Measurements from ENCODE around the gene CD276. TPM values are rescaled to one million over a fixed set of nuclear protein-coding genes. Genes with fewer than 3 reads are reported as not detected.

Gene CD276
- total RNA-seq, 4 donors from 2014 or later: 31.8 to 58.1 (median 40.1) TPM

DNA sequence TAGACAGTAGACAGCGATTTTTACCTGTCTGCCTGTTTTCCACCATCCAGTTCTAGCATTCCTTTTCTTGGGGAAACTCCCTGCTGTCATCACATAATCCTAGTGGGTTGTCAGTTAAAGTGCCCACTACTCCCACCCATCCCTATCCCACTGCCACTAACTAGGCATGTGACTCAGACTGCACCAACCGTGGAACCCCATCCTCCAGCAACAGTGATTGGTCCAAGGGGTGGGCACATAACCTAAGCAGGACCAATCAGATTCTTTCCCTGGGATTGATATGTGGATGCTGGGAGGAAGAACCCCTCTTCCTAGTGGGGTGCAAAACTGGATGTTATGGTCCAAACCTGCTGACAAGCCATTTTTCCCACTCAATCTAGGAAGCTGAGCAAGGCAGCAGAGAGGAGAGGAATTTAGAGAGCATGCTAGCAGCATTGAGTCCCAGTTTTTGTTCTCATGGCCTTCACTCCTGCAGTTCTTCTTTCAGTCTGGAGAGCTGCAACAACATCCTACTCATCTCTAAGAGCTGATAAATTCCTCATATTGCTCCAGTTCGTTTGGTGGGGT is 72.8 kb downstream of the CD276 start:
- intact Hi-C loops (cut with DNase I): loop anchor here (10.0 kb wide), 1 partner anchor 148 kb away; no protein-coding TSS in a partner anchor
- no peak overlapping the region for H3K4me3 ChIP-seq
- peaks cover 0 to 8% (median 3%) of the 10 kb centered on the region in 4 donors for H3K27me3 ChIP-seq
- peaks cover 4 to 35% (median 26%) of the 10 kb centered on the region in 4 donors for H3K4me1 ChIP-seq
- WGBS: 64% methylated on average over 3 of the region's 3 CpGs
- H3K36me3 ChIP-seq: no peaks in the 10 kb centered on the region
- H3K27ac ChIP-seq (replicated peaks in 1 of 4): no peak overlapping the region
- TF ChIP-seq POLR2AphosphoS5 (IDR thresholded peaks at IDR 0.05) (no peak), POLR2A (IDR thresholded peaks at IDR 0.05; ENCODE audit: low read depth) (no peak), EP300 (IDR thresholded peaks at IDR 0.05) (no peak)
- TF ChIP-seq, protein P1, sequence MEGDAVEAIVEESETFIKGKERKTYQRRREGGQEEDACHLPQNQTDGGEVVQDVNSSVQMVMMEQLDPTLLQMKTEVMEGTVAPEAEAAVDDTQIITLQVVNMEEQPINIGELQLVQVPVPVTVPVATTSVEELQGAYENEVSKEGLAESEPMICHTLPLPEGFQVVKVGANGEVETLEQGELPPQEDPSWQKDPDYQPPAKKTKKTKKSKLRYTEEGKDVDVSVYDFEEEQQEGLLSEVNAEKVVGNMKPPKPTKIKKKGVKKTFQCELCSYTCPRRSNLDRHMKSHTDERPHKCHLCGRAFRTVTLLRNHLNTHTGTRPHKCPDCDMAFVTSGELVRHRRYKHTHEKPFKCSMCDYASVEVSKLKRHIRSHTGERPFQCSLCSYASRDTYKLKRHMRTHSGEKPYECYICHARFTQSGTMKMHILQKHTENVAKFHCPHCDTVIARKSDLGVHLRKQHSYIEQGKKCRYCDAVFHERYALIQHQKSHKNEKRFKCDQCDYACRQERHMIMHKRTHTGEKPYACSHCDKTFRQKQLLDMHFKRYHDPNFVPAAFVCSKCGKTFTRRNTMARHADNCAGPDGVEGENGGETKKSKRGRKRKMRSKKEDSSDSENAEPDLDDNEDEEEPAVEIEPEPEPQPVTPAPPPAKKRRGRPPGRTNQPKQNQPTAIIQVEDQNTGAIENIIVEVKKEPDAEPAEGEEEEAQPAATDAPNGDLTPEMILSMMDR (IDR thresholded peaks at IDR 0.05): no peak
- DNase-seq (ENCODE audit: extremely low spot score): no peak
- H3K9me3 ChIP-seq: no peaks in the 10 kb centered on the region

DNA sequence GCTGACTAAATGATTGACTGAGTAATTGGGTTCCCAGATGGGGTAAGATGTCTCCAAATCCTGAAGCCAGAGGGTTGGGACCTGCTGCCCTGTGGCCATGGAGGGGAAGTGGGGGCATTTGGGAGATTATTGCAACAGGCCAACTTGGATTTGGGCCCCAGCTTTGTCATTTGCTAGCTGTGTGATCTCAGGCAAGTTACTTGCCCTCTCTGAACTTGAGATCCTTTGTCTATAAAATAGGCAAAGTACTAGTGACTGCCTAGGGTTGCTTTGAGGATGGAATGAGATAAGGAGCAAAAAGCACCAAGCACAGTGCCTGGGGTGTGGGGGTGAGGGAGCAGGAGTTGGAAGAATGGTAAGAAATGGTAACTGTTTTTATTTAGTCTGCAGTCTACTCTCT is 73.4 kb downstream of the CD276 start:
- Histone ChIP-seq H3K9me3 (no peaks in the 10 kb centered on the region), H3K36me3 (no peaks in the 10 kb centered on the region), H3K4me3 (no peak overlapping the region), H3K4me1 (peaks cover 0 to 29% (median 21%) of the 10 kb centered on the region in 4 donors), H3K27me3 (peaks cover 0 to 3% (median 1%) of the 10 kb centered on the region in 4 donors), H3K27ac (replicated peaks in 1 of 4) (no peak overlapping the region)
- intact Hi-C loops (cut with DNase I): loop anchor here (10.0 kb wide), 1 partner anchor 147 kb away; no protein-coding TSS in a partner anchor
- DNase-seq (ENCODE audit: extremely low spot score): no peak
- TF ChIP-seq POLR2AphosphoS5 (IDR thresholded peaks at IDR 0.05): no peak
- TF ChIP-seq EP300 (IDR thresholded peaks at IDR 0.05): no peak
- no peak for TF ChIP-seq POLR2A (IDR thresholded peaks at IDR 0.05; ENCODE audit: low read depth)
- TF ChIP-seq, protein P1 (IDR thresholded peaks at IDR 0.05): no peak

DNA sequence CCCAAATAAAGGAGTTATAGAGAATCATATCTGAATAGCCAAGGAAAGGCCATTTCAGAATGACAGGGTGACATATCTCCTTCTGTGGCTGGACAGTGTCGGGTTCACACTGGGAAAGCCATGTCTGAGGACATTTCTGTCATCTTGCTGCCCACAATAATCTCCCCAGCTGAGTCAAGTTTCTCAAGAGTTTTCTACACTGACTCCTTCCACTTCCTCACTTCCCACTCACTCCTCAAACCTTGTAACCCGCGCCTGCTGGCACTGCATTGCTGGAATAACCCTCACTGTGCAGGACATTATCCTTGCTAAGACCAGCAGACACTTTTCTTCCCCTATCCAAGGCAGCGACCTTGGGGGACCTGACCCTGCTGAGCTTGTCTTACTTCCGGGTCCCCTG is 74.3 kb downstream of the CD276 start:
- no peak for TF ChIP-seq EP300 (IDR thresholded peaks at IDR 0.05)
- no peak for DNase-seq (ENCODE audit: extremely low spot score)
- Histone ChIP-seq H3K27ac (replicated peaks in 1 of 4) (no peak overlapping the region), H3K27me3 (no peaks in the 10 kb centered on the region), H3K4me3 (no peak overlapping the region), H3K36me3 (no peaks in the 10 kb centered on the region), H3K4me1 (peaks cover 0 to 26% (median 16%) of the 10 kb centered on the region in 4 donors), H3K9me3 (no peaks in the 10 kb centered on the region)
- intact Hi-C loops (cut with DNase I): loop anchor here (10.0 kb wide), 1 partner anchor 146 kb away; no protein-coding TSS in a partner anchor
- WGBS: 74% methylated on average over 5 of the region's 5 CpGs

DNA sequence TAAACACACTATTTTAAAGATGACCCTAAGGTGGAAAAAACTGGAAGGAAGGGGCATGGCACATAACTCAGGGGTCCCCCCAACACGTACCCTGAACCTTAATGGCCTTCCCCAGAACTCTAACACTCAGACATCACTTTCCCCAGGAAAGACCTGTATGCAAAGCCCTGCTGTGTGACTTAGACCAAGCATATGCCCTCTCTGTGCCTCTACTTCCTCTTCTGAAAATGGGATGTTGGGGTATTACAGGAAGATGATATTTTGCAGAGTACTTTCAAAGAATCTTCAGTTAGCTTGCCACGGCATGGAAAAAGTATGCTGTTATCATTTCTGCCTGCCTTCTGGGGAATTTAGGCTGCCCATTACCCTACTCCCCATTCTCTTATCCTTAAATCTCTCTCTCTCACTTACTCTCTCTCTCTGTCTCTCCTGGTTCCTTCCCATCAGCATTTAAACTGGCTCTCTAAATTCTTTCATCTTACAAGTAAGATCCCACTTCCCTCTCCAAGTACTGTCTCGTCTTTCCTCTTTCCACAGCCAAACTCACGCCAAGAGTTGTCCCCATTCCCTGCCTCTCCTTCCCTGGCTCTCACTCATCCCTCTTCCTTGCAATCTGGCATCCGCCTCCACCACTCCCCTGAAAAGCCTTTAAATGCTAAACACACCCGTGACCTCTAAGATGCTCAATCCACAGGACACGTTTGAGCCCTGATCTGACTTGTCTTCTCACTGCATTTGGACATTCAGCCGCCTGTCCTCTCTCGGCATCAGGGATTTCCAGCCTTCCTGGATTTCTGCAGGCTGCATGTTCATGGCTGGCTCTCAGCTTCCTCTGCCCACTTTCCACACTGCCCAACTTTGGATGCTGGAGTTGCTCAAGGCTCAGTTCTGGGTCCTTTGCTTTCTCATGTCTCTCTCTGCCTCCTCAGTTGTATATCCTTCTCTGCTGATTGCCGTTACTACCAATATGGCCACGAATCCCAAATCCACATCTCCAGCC is 76.4 kb downstream of the CD276 start:
- Histone ChIP-seq H3K27me3 (no peaks in the 10 kb centered on the region), H3K4me1 (peaks cover 6 to 35% (median 23%) of the 10 kb centered on the region in 4 donors), H3K9me3 (no peaks in the 10 kb centered on the region), H3K36me3 (no peaks in the 10 kb centered on the region), H3K27ac (replicated peaks in 1 of 4) (no peak overlapping the region), H3K4me3 (no peak overlapping the region)
- DNase-seq (ENCODE audit: extremely low spot score): no peak
- 42% methylated on average over 11 of the region's 11 CpGs for WGBS
- intact Hi-C loops (cut with DNase I): no loop called here
- TF ChIP-seq POLR2AphosphoS5 (IDR thresholded peaks at IDR 0.05): no peak
- TF ChIP-seq EP300 (IDR thresholded peaks at IDR 0.05): no peak
- no peak for TF ChIP-seq POLR2A (IDR thresholded peaks at IDR 0.05; ENCODE audit: low read depth)
- TF ChIP-seq, protein P1 (IDR thresholded peaks at IDR 0.05): no peak

DNA sequence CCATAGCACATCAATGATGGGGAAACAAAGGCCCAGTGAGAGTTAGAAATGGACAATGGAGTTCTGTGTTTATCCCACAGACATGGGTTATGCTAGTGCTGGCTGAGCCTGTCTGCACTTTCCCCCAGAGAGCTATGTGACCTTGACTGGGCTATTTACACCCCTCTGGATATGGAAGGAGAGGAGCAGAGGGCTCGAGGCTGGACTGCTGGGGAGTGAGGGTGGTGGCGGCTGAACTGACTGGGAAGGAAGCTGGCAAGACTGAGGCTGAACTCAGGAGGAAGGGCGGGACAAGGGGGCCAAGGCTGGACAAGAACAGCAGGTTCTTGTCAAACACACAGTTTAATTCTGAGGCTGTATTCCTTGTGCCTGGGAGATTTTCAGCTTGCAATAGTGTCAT is 79.7 kb downstream of the CD276 start:
- Histone ChIP-seq H3K4me1 (peaks cover 6 to 25% (median 15%) of the 10 kb centered on the region in 4 donors), H3K36me3 (no peaks in the 10 kb centered on the region), H3K27ac (replicated peaks in 1 of 4) (peak overlapping the region in 2 of 4 donors; percentile 5 to 15), H3K4me3 (no peak overlapping the region), H3K9me3 (no peaks in the 10 kb centered on the region), H3K27me3 (no peaks in the 10 kb centered on the region)
- TF ChIP-seq, protein P1 (IDR thresholded peaks at IDR 0.05): no peak
- TF ChIP-seq POLR2AphosphoS5 (IDR thresholded peaks at IDR 0.05): peak in 1 of 2 donors; percentile 28
- TF ChIP-seq POLR2A (IDR thresholded peaks at IDR 0.05; ENCODE audit: low read depth): no peak
- intact Hi-C loops (cut with DNase I): no loop called here
- 51% methylated on average over 3 of the region's 3 CpGs for WGBS
- DNase-seq (ENCODE audit: extremely low spot score): no peak

Data from esophagus muscularis mucosa (tissue), 4 donors.